GM19455 (cell line): Measurements from ENCODE around the gene NFATC3.

Source experiments
- ATAC-seq: cut with Tn5 transposase; IDR thresholded peaks from one replicate; pipeline ENCODE4 v1.9.1; 2021; ENCODE audit not compliant: unreplicated experiment

Gene NFATC3

GRCh38 chr16:68244903-68245853, 160.0 kb downstream of the NFATC3 start, which contains the start of gene PLA2G15:
Gene PLA2G15, plus strand, starts transcription at chr16:68245373. Its CDS starts 54 bp downstream, at chr16:68245427.
- ATAC-seq = peak; percentile 81

- no peak for ATAC-seq
These were observed 161.0 kb downstream of the NFATC3 start for GRCh38 chr16:68246121-68246520.

- ATAC-seq = no peak
These were observed 161.5 kb downstream of the NFATC3 start for GRCh38 chr16:68246666-68247065.

GRCh38 chr16:68247400-68247799, 162.2 kb downstream of the NFATC3 start:
- ATAC-seq = no peak

GRCh38 chr16:68247932-68248331, 162.8 kb downstream of the NFATC3 start:
- ATAC-seq = no peak

- no peak for ATAC-seq
These were observed 164.2 kb downstream of the NFATC3 start for GRCh38 chr16:68249371-68249770.

GRCh38 chr16:68250951-68251350, 165.8 kb downstream of the NFATC3 start:
- no peak for ATAC-seq

GRCh38 chr16:68251832-68252231, 166.7 kb downstream of the NFATC3 start:
- no peak for ATAC-seq

GRCh38 chr16:68252383-68252782, 167.2 kb downstream of the NFATC3 start:
- ATAC-seq = no peak

GRCh38 chr16:68253721-68254120, 168.6 kb downstream of the NFATC3 start:
- no peak for ATAC-seq

GRCh38 chr16:68255712-68256111, 170.5 kb downstream of the NFATC3 start:
- no peak for ATAC-seq

- ATAC-seq = peak; percentile 49
These were observed 172.2 kb downstream of the NFATC3 start for GRCh38 chr16:68257251-68257905.

- no peak for ATAC-seq
These were observed 173.0 kb downstream of the NFATC3 start for GRCh38 chr16:68257906-68258800.

GRCh38 chr16:68259007-68259825, 174.0 kb downstream of the NFATC3 start:
- no peak for ATAC-seq

GRCh38 chr16:68263559-68264127, 178.5 kb downstream of the NFATC3 start:
- no peak for ATAC-seq

GRCh38 chr16:68264128-68265077, 179.2 kb downstream of the NFATC3 start, which contains the start of gene SLC7A6:
Gene SLC7A6, plus strand, starts transcription at chr16:68264526. Its CDS starts 10,201 bp downstream, at chr16:68274727.
- peak; percentile 58 for ATAC-seq

GRCh38 chr16:68265078-68265920, 180.1 kb downstream of the NFATC3 start:
- peak; percentile 4 for ATAC-seq
